K562 (cell line): ENCODE data around the gene C15orf62. TPM values are rescaled to one million over a fixed set of nuclear protein-coding genes. Genes with fewer than 3 reads are reported as not detected.

ENCODE experiments used
- ATAC-seq: fragments of 200-7000 bp; cut with Tn5 transposase; 3 replicates; pipeline ENCODE4 v1.9.1; 2020; ENCODE audit warnings: moderate library complexity
- BruUV-seq: library from RNA; stranded (reverse); fragments of 400-500 nt; replicated peaks from 2 replicates; lab custom pipeline; 2021; lab: Mats Ljungman, UMichigan
- CTCF ChIA-PET: fragments of 300-600 bp; formaldehyde crosslinking; extraction: SDS; loops from one replicate; lab custom pipeline; 2021; ENCODE audit warnings: low intra/inter-chr PET ratio; lab: Yijun Ruan, JAX
- POLR2A ChIA-PET: fragments of 300-600, 350-650 bp; sonication (Branson Sonifier 250); formaldehyde crosslinking; extraction: SDS; loops from one replicate; lab custom pipeline; 2021; ENCODE audit warnings: antibody characterized with exemption, inconsistent platforms; lab: Yijun Ruan, JAX
- DNase-seq, 4 experiments: peaks; one replicate each; pipeline versions ENCODE4 v3.0.0 to v3.0.0-alpha.2; 2011 to 2018; ENCODE audit warnings: low spot score in 3 of 4, mixed read lengths in 3 of 4; ENCODE audit errors: extremely low read depth in 1 of 4
- FAIRE-seq: peaks from 2 replicates; lab custom pipeline; 2011; peaks lifted over from hg19 to GRCh38; lab: Jason Lieb, UNC
- H2AFZ ChIP-seq: 2 replicates; pipeline ENCODE4 v1.6.0; 2011; ENCODE audit warnings: low read depth, low read length, control low read depth, inconsistent platforms
- H3K27ac ChIP-seq: fragments of 200-600 bp; 3 replicates; pipeline ENCODE4 v1.8.0; 2011; ENCODE audit warnings: low read depth, mild to moderate bottlenecking, control low read depth, inconsistent platforms, low read length, moderate library complexity, mixed read lengths; ENCODE audit errors: extremely low read depth
- H3K27me3 ChIP-seq, 2 experiments: fragments of 300-600 bp in 1 of 2; 2 replicates in 1 of 2; 3 replicates in 1 of 2; pipeline versions ENCODE4 v1.6.0 to v1.8.0; 2011; ENCODE audit warnings: inconsistent platforms in 2 of 2, low read length in 2 of 2, mild to moderate bottlenecking in 1 of 2, mixed read lengths in 1 of 2, moderate library complexity in 1 of 2; ENCODE audit not compliant: control insufficient read depth in 2 of 2, insufficient read depth in 2 of 2
- H3K36me3 ChIP-seq: fragments of 300-600 bp; 3 replicates; pipeline ENCODE4 v1.8.0; 2011; ENCODE audit warnings: mild to moderate bottlenecking, low read length, inconsistent platforms; ENCODE audit not compliant: control insufficient read depth, insufficient read depth
- H3K4me1 ChIP-seq, 2 experiments: fragments of 200-600 bp in 1 of 2; replicated peaks in 1 of 2; 2 replicates in 1 of 2; 3 replicates in 1 of 2; pipeline versions ENCODE4 v1.5.1 to v1.8.0; 2011; ENCODE audit warnings: inconsistent platforms in 2 of 2, low read length in 2 of 2, mild to moderate bottlenecking in 1 of 2, mixed read lengths in 1 of 2, moderate library complexity in 1 of 2; ENCODE audit not compliant: control insufficient read depth in 2 of 2, insufficient read depth in 2 of 2
- H3K4me2 ChIP-seq: 2 replicates; pipeline ENCODE4 v1.6.1; 2011; ENCODE audit warnings: low read length, control low read depth, inconsistent platforms, mixed read lengths; ENCODE audit not compliant: insufficient read depth
- H3K4me3 ChIP-seq: fragments of 200-600 bp; sonication (generic), shearing (Covaris generic); 2 replicates; pipeline ENCODE4 v1.5.1; 2016; ENCODE audit warnings: control low read depth, inconsistent platforms
- H3K79me2 ChIP-seq: fragments of 200-600 bp; 3 replicates; pipeline ENCODE4 v1.8.0; 2011; ENCODE audit warnings: low read length, inconsistent platforms; ENCODE audit not compliant: control insufficient read depth, insufficient read depth
- H3K9ac ChIP-seq, 2 experiments: 2 replicates each; pipeline versions ENCODE4 v1.6.0 to v1.6.1; 2011; ENCODE audit warnings: low read depth in 2 of 2, low read length in 2 of 2, control low read depth in 1 of 2, inconsistent platforms in 1 of 2, mild to moderate bottlenecking in 1 of 2, mixed read lengths in 1 of 2; ENCODE audit not compliant: insufficient read depth in 1 of 2
- H3K9me1 ChIP-seq: one replicate; pipeline ENCODE4 v1.6.0; 2011; ENCODE audit warnings: inconsistent platforms, mild to moderate bottlenecking, low read length, moderate library complexity; ENCODE audit not compliant: control insufficient read depth, insufficient read depth
- H3K9me3 ChIP-seq: replicated peaks from 2 replicates; pipeline ENCODE4 v1.5.1; 2011; ENCODE audit warnings: low read depth, low read length, inconsistent platforms; ENCODE audit not compliant: control insufficient read depth, insufficient read depth
- H4K20me1 ChIP-seq: replicated peaks from 2 replicates; pipeline ENCODE4 v1.6.1; 2011; ENCODE audit warnings: low read length, inconsistent platforms, mixed read lengths; ENCODE audit not compliant: control insufficient read depth, insufficient read depth
- BRCA1 ChIP-seq, 2 experiments: fragments of 450-650 bp in 1 of 2; sonication (generic) in 1 of 2; formaldehyde crosslinking in 1 of 2; IDR thresholded peaks; 2 replicates each; pipeline versions ENCODE4 v1.5.0 to v1.6.1; 2017 to 2020; ENCODE audit warnings: mild to moderate bottlenecking in 1 of 2, missing genetic modification reagents in 1 of 2
- CEBPG ChIP-seq, 3 experiments: fragments of 200-800 bp in 1 of 3; sonication (Bioruptor generic) in 1 of 3; sonication (generic) in 1 of 3; formaldehyde crosslinking in 1 of 3; IDR thresholded peaks in 2 of 3; conservative IDR thresholded peaks in 1 of 3; 2 replicates each; pipeline versions ENCODE4 v1.6.1 to v1.8.0; 2016 to 2022; ENCODE audit warnings: missing compliant biosample characterization in 2 of 3, missing genetic modification characterization in 2 of 3, mild to moderate bottlenecking in 1 of 3, missing genetic modification reagents in 1 of 3
- CTCF ChIP-seq, 3 experiments: IDR thresholded peaks in 2 of 3; conservative IDR thresholded peaks in 1 of 3; 2 replicates each; pipeline ENCODE4 v1.5.1; 2011 to 2012; ENCODE audit warnings: low read length in 3 of 3, mild to moderate bottlenecking in 3 of 3, control low read depth in 2 of 3, improper control_type of control experiment in 1 of 3, inconsistent platforms in 1 of 3, low read depth in 1 of 3, mixed read lengths in 1 of 3, moderate library complexity in 1 of 3; ENCODE audit not compliant: insufficient read depth in 2 of 3
- CTCFL ChIP-seq: IDR thresholded peaks from 2 replicates; pipeline ENCODE4 v1.6.1; 2011; ENCODE audit warnings: borderline replicate concordance, low read depth, mild to moderate bottlenecking, moderate library complexity, low read length; ENCODE audit not compliant: insufficient read depth, poor library complexity, severe bottlenecking
- FOS ChIP-seq: IDR thresholded peaks from 3 replicates; pipeline ENCODE4 v1.6.1; 2011; ENCODE audit not compliant: insufficient read length; ENCODE audit errors: extremely low read depth
- GATAD2A ChIP-seq: fragments of 450-650 bp; IDR thresholded peaks from 2 replicates; pipeline ENCODE4 v1.6.1; 2017
- RBM15 ChIP-seq: fragments of 200-400 bp; formaldehyde crosslinking; IDR thresholded peaks from 2 replicates; pipeline ENCODE4 v1.6.1; 2018; ENCODE audit warnings: mild to moderate bottlenecking, low read length, moderate library complexity; ENCODE audit not compliant: insufficient read depth
- SP1 ChIP-seq: sonication (generic); formaldehyde crosslinking; IDR thresholded peaks from 2 replicates; pipeline ENCODE4 v1.8.1; 2022; ENCODE audit warnings: mild to moderate bottlenecking, missing genetic modification reagents
- ZNF280A ChIP-seq: fragments of 450-650 bp; IDR thresholded peaks from 2 replicates; pipeline ENCODE4 v1.6.1; 2018; ENCODE audit warnings: mild to moderate bottlenecking, low read depth; ENCODE audit not compliant: partially characterized antibody
- ZNF592 ChIP-seq: fragments of 450-650 bp; IDR thresholded peaks from 2 replicates; pipeline ENCODE4 v1.6.1; 2017; ENCODE audit warnings: antibody characterized with exemption, mild to moderate bottlenecking
- WGBS: fragments of 100-300 bp; shearing (Covaris generic); methylation state at CpG from one replicate; pipeline ENCODE4 v1.1.6; 2016; ENCODE audit warnings: low coverage, mixed read lengths; ENCODE audit not compliant: insufficient coverage; ENCODE audit errors: missing lambda C conversion rate; 5-methylcytosine and 5-hydroxymethylcytosine counted together
- in situ Hi-C: fragments of 300-500 bp; cut with MboI; formaldehyde crosslinking; loops from 4 replicates; pipeline ENCODE4 v1.15.0; 2018; ENCODE audit warnings: inconsistent platforms, mixed read lengths
- intact Hi-C: fragments of 100-400 bp; cut with micrococcal nuclease; formaldehyde crosslinking; loops from 2 replicates; pipeline ENCODE4 v1.14.2; 2022
- polyA plus RNA-seq, 8 experiments: library from polyadenylated mRNA; depleted of rRNA in 4 of 8; stranded (reverse) in 5 of 8; unstranded in 3 of 8; fragments of >200 nt; fragmentation: Nextera tagmentation in 2 of 8; fragmentation: Illumina TruSeq in 1 of 8; extraction: Ambion mirVana in 2 of 8; extraction: Trizol in 1 of 8; gene quantifications; 2 replicates each; pipeline versions ENCODE4 v1.2.1 to v1.2.3, GENCODE V29; 2011 to 2014; ENCODE audit warnings: inconsistent platforms in 1 of 8, missing spikeins in 1 of 8
- total RNA-seq, 7 experiments: library from RNA; depleted of rRNA in 6 of 7; stranded (reverse); fragments of >200 nt in 6 of 7; fragmentation: Illumina TruSeq in 2 of 7; extraction: Trizol in 2 of 7; gene quantifications; 2 replicates each; pipeline versions ENCODE4 v1.2.1 to v1.2.3, GENCODE V29; 2011 to 2021; ENCODE audit warnings: low replicate concordance in 1 of 7

Gene C15orf62
- total and polyA plus RNA-seq, 9 of the 15 experiments (the other 6 are each of a cell fraction or from before 2014, with no cell fraction given), result 0.01 to 0.76 (median 0.30) TPM; not detected in 1

GRCh38 chr15:40806672-40807027 lies 36.9 kb downstream of the C15orf62 start:
- DNase-seq, result no peak
- Histone ChIP-seq H3K9me1 (peaks cover 3% of the 10 kb centered on the region), H3K4me1 (peaks cover 13 to 15% of the 10 kb centered on the region in 2 experiments; a peak in 4 of 5 replicates), H3K27me3 (no peaks in the 10 kb centered on the region), H2AFZ (peak overlapping the region; percentile 100), H3K9me3 (no peaks in the 10 kb centered on the region; the same call in 1 of the 2 replicates), H3K4me2 (peak overlapping the region; percentile 98), H3K9ac (peak overlapping the region; percentile 96 to 98), H3K36me3 (peaks cover 29% of the 10 kb centered on the region), H3K27ac (peak overlapping the region; percentile 95), H4K20me1 (no peaks in the 10 kb centered on the region), H3K4me3 (peak overlapping the region; percentile 81), H3K79me2 (peaks cover 19% of the 10 kb centered on the region)
- ATAC-seq, result no peak
- 0% methylated on average over 2 of the region's 2 CpGs for WGBS
- CTCF ChIA-PET, result no interaction called here
- intact Hi-C loops (no loop called here), in situ Hi-C loops (no loop called here)
- FAIRE-seq, result no peak
- POLR2A ChIA-PET, result interaction anchor here (0.8 to 1.8 kb wide), 3 partner anchors 9 to 24 kb away, joined by 3 to 12 read pairs (median 3); no protein-coding TSS in a partner anchor
- TSS peak; percentile 84 for BruUV-seq
- TF ChIP-seq CTCFL (no peak), CEBPG (CRISPR knock-in tag; IDR thresholded peaks at IDR 0.05) (0 out of 2 replicates have a peak, but pooled peaks have one; percentile 22), CEBPG (tag; conservative IDR thresholded peaks at IDR 0.05 in 1 of 2, IDR thresholded peaks at IDR 0.05 in 1 of 2) (no peak), CTCF (IDR thresholded peaks at IDR 0.05 in 2 of 3, conservative IDR thresholded peaks at IDR 0.05 in 1 of 3; ENCODE audit: insufficient read depth in 2 of 3, low read depth in 1 of 3, low read length in 3 of 3) (no peak), SP1 (CRISPR knock-in tag) (no peak; the same call in 1 of the 2 replicates), GATAD2A (no peak), ZNF592 (peak; percentile 77; the same call in 1 of the 2 replicates), FOS (no peak), RBM15 (no peak), ZNF280A (no peak), BRCA1 (IDR thresholded peaks at IDR 0.05) (no peak), BRCA1 (CRISPR knock-in tag; IDR thresholded peaks at IDR 0.05) (no peak)
